ENCODE data around the gene TRAF5. TPM values are rescaled to one million over a fixed set of nuclear protein-coding genes. Genes with fewer than 3 reads are reported as not detected.

TRAF5 gene
- total RNA-seq, 1 donor from 2014 or later, result 1.5 TPM

GRCh38 chr1:211333906-211334305 lies 7.3 kb downstream of the TRAF5 start:
- no peaks in the 10 kb centered on the region for H3K36me3 ChIP-seq
- H3K27ac ChIP-seq (replicated peaks), result no peak overlapping the region
- DNase-seq, result no peak
- peaks cover 20% of the 10 kb centered on the region for H3K4me1 ChIP-seq
- no peaks in the 10 kb centered on the region for H3K27me3 ChIP-seq (ENCODE audit: low read depth)
- no peaks in the 10 kb centered on the region for H3K9me3 ChIP-seq (replicated peaks)
- no peak overlapping the region for H3K4me3 ChIP-seq
- intact Hi-C loops (cut with micrococcal nuclease), result no loop called here
- no peak for TF ChIP-seq CTCF (IDR thresholded peaks at IDR 0.05; ENCODE audit: borderline replicate concordance)

DNA sequence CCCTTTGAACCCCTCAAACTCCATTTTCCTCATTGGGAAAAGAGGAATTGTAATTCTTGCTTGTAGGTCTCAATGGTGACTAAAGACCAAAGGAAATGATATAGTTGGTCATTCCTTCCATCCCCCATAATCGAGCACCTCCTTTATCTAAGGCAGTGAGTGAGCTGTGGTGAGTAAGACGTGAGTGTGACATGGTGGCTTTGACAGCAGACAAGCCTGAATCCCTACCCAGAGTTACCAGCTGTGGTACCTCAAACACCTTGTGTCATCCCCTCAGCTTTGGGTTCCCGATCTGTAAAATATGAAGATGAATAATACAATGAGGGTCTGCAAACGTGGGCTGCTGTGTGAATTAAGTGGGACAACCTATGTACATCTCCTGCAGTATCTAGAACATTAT lies 8.4 kb downstream of the TRAF5 start:
- Histone ChIP-seq H3K36me3 (no peaks in the 10 kb centered on the region), H3K9me3 (replicated peaks) (no peaks in the 10 kb centered on the region), H3K4me1 (peaks cover 20% of the 10 kb centered on the region), H3K27ac (replicated peaks) (no peak overlapping the region), H3K4me3 (no peak overlapping the region), H3K27me3 (ENCODE audit: low read depth) (no peaks in the 10 kb centered on the region)
- intact Hi-C loops (cut with micrococcal nuclease), result no loop called here
- DNase-seq, result no peak
- TF ChIP-seq CTCF (IDR thresholded peaks at IDR 0.05; ENCODE audit: borderline replicate concordance), result no peak

GRCh38 chr1:211335522-211336157 lies 9.0 kb downstream of the TRAF5 start:
- TF ChIP-seq CTCF (IDR thresholded peaks at IDR 0.05; ENCODE audit: borderline replicate concordance), result no peak
- Histone ChIP-seq H3K27ac (replicated peaks) (no peak overlapping the region), H3K27me3 (ENCODE audit: low read depth) (no peaks in the 10 kb centered on the region), H3K4me1 (peaks cover 20% of the 10 kb centered on the region), H3K4me3 (no peak overlapping the region), H3K9me3 (replicated peaks) (no peaks in the 10 kb centered on the region), H3K36me3 (no peaks in the 10 kb centered on the region)
- DNase-seq, result no peak
- intact Hi-C loops (cut with micrococcal nuclease), result no loop called here

DNA sequence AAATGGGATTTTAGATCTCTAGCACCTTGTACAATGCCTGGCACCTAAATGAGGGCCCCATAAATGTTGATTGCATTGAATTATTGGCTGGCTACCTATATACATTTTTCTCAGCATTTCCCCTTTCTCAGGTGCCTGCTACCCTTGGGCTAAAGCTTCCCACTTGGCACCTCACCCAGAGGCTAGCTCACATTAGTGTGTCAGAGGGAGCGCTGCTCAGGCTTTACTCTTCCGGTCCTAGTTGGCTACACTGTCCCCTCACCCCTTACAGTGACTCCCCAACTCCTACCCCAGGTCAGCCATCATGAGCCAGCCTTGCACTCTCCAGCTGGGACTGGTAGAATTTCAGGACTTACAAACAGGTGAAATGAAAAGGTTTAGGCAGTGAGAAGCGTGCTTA lies 9.5 kb downstream of the TRAF5 start:
- intact Hi-C loops (cut with micrococcal nuclease), result no loop called here
- Histone ChIP-seq H3K27me3 (ENCODE audit: low read depth) (no peaks in the 10 kb centered on the region), H3K27ac (replicated peaks) (no peak overlapping the region), H3K36me3 (no peaks in the 10 kb centered on the region), H3K4me1 (peaks cover 20% of the 10 kb centered on the region), H3K4me3 (no peak overlapping the region), H3K9me3 (replicated peaks) (no peaks in the 10 kb centered on the region)
- no peak for TF ChIP-seq CTCF (IDR thresholded peaks at IDR 0.05; ENCODE audit: borderline replicate concordance)
- no peak for DNase-seq

DNA sequence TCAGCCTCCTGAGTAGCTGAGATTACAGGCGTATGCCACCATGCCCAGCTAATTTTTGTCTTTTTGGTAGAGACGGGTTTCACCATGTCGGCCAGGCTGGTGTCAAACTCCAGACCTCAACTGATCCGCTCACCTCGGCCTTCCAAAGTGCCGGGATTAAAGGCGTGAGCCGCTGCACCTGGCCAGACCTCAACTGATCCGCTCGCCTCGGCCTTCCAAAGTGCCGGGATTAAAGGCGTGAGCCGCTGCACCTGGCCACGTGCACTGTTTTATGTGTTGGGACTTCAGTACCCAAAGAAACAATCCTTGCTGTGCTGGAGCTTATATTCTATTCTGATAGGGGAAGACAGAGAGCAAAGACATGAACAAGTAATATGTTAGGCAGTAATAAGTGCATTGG lies 10.1 kb downstream of the TRAF5 start:
- Histone ChIP-seq H3K36me3 (no peaks in the 10 kb centered on the region), H3K27ac (replicated peaks) (no peak overlapping the region), H3K9me3 (replicated peaks) (no peaks in the 10 kb centered on the region), H3K4me3 (no peak overlapping the region), H3K4me1 (peaks cover 17% of the 10 kb centered on the region), H3K27me3 (ENCODE audit: low read depth) (no peaks in the 10 kb centered on the region)
- intact Hi-C loops (cut with micrococcal nuclease), result no loop called here
- TF ChIP-seq CTCF (IDR thresholded peaks at IDR 0.05; ENCODE audit: borderline replicate concordance), result no peak
- DNase-seq, result no peak

All from left ventricle myocardium inferior (tissue), 1 donor.